Measurements from ENCODE around the gene SPOCK1. TPM values are rescaled to one million over a fixed set of nuclear protein-coding genes. Genes with fewer than 3 reads are reported as not detected.

Gene SPOCK1
- total and polyA plus RNA-seq, 9 of the 15 experiments (the other 6 are each of a cell fraction or from before 2014, with no cell fraction given) = 0.01 to 0.35 (median 0.04) TPM; not detected in 6

- TF ChIP-seq REST (IDR thresholded peaks at IDR 0.05; ENCODE audit: borderline replicate concordance) (no peak), REST (CRISPR knock-in tag; IDR thresholded peaks at IDR 0.05; ENCODE audit: low read depth) (no peak), ZNF121 (CRISPR knock-in tag; conservative IDR thresholded peaks at IDR 0.05) (no peak), HNRNPH1 (optimal IDR thresholded peaks at IDR 0.05; ENCODE audit: low read depth, low read length) (no peak), ZNF280A (IDR thresholded peaks at IDR 0.05; ENCODE audit: low read depth, partially characterized antibody) (no peak), PML (IDR thresholded peaks at IDR 0.05; ENCODE audit: low read length) (no peak)
These were observed 92.0 kb downstream of the SPOCK1 start (continued) for GRCh38 chr5:137407090-137407489.
